ENCODE measurements around the gene TBXAS1. TPM values are rescaled to one million over a fixed set of nuclear protein-coding genes. Genes with fewer than 3 reads are reported as not detected.

Gene TBXAS1
- total and polyA plus RNA-seq, 2 donors (not counting 3 experiments of a cell fraction or from before 2014, with no cell fraction given): 2.1 to 4.3 TPM

DNA sequence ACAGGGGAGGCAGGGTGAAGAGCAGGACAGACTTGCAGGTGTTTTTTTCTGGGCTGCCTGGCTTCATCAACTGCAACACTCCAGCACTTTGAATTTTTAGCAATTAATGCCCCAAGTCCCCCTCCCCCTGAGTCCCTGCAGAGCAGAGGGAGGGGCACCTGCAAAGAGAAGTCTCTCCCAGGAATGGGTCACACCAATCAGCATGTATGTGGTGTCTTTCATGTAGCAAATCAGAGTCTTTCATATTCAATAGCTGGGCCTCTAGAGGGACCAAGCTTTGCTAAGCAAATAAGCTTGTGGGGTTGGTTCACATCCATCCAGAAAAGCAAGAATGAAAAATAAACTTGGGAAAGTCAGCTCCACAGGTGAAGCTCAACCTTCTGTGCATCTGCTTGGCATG lies 143.0 kb downstream of the TBXAS1 start:
- POLR2A ChIA-PET: no interaction called here
- Histone ChIP-seq H3K27me3 (ENCODE audit: control insufficient read depth in 2 of 2, insufficient read depth in 2 of 2, low read length in 2 of 2) (peaks cover 11% of the 10 kb centered on the region in 2 experiments), H4K20me1 (replicated peaks; ENCODE audit: control insufficient read depth, extremely low read depth, insufficient read depth, low read length) (no peaks in the 10 kb centered on the region), H2AFZ (ENCODE audit: low read depth, low read length) (no peak overlapping the region), H3K4me1 (ENCODE audit: control insufficient read depth, extremely low read depth, insufficient read depth, low read length) (no peaks in the 10 kb centered on the region), H3K27ac (ENCODE audit: insufficient read depth, low read depth, low read length) (no peak overlapping the region), H3K9me1 (replicated peaks; ENCODE audit: control insufficient read depth, extremely low read depth, insufficient read depth, low read length) (no peaks in the 10 kb centered on the region), H3K4me2 (ENCODE audit: insufficient read depth, low read length) (no peak overlapping the region), H3K79me2 (ENCODE audit: control insufficient read depth, insufficient read depth, low read length) (no peaks in the 10 kb centered on the region), H3K9me3 (replicated peaks; ENCODE audit: control insufficient read depth, insufficient read depth, low read length) (no peaks in the 10 kb centered on the region), H3K36me3 (ENCODE audit: control insufficient read depth in 2 of 2, extremely low read depth in 1 of 2, insufficient read depth in 2 of 2, low read length in 2 of 2) (no peaks in the 10 kb centered on the region), H3K4me3 (replicated peaks in 1 of 3; ENCODE audit: insufficient read depth in 1 of 3, low read depth in 1 of 3, low read length in 3 of 3) (no peak overlapping the region), H3K9ac (replicated peaks; ENCODE audit: extremely low read depth, insufficient read depth, low read length) (no peak overlapping the region)
- FAIRE-seq: no peak
- dilution Hi-C loops (cut with MboI; ENCODE audit: extremely low pct_ligation_motif_present, low sequenced_read_pairs): no loop called here
- DNase-seq (ENCODE audit: low read depth, low spot score): no peak
- intact Hi-C loops (cut with micrococcal nuclease): no loop called here
- TF ChIP-seq EZH2 (IDR thresholded peaks at IDR 0.05; ENCODE audit: borderline replicate concordance, low read depth, low read length, severe bottlenecking) (no peak), GATA2 (IDR thresholded peaks at IDR 0.05; ENCODE audit: insufficient read depth, insufficient read length, low read depth, low read length) (no peak), JUN (IDR thresholded peaks at IDR 0.05; ENCODE audit: borderline replicate concordance, insufficient read depth, insufficient read length, low read depth) (no peak), FOS (IDR thresholded peaks at IDR 0.05; ENCODE audit: borderline replicate concordance, insufficient read depth, low read length) (no peak), POLR2AphosphoS5 (IDR thresholded peaks at IDR 0.05; ENCODE audit: insufficient read depth, low read depth, low read length) (no peak), POLR2A (IDR thresholded peaks at IDR 0.05; ENCODE audit: low read depth, low read length) (no peak), MYC (IDR thresholded peaks at IDR 0.05; ENCODE audit: low read depth, low read length) (no peak)
- TF ChIP-seq, protein P1, sequence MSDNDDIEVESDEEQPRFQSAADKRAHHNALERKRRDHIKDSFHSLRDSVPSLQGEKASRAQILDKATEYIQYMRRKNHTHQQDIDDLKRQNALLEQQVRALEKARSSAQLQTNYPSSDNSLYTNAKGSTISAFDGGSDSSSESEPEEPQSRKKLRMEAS (IDR thresholded peaks at IDR 0.05; ENCODE audit: insufficient read depth, insufficient read length): no peak
- TF ChIP-seq, protein P2, sequence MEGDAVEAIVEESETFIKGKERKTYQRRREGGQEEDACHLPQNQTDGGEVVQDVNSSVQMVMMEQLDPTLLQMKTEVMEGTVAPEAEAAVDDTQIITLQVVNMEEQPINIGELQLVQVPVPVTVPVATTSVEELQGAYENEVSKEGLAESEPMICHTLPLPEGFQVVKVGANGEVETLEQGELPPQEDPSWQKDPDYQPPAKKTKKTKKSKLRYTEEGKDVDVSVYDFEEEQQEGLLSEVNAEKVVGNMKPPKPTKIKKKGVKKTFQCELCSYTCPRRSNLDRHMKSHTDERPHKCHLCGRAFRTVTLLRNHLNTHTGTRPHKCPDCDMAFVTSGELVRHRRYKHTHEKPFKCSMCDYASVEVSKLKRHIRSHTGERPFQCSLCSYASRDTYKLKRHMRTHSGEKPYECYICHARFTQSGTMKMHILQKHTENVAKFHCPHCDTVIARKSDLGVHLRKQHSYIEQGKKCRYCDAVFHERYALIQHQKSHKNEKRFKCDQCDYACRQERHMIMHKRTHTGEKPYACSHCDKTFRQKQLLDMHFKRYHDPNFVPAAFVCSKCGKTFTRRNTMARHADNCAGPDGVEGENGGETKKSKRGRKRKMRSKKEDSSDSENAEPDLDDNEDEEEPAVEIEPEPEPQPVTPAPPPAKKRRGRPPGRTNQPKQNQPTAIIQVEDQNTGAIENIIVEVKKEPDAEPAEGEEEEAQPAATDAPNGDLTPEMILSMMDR (IDR thresholded peaks at IDR 0.05; ENCODE audit: extremely low read depth in 1 of 2, insufficient read depth in 1 of 2, low read depth in 1 of 2, low read length in 2 of 2): no peak
- CTCF ChIA-PET: interaction anchor here (0.8 to 1.7 kb wide), 5 partner anchors 56 to 370 kb away, joined by 3 to 6 read pairs (median 3); no protein-coding TSS in a partner anchor
- BruUV-seq (replicated peaks): no TSS peak
